Activated CD4-positive, alpha-beta T cell treated with anti-CD3 and anti-CD28 coated beads for 1 hour (primary cell): Measurements from ENCODE around the gene GPR35.

Experiments
- DNase-seq: peaks from one replicate; pipeline ENCODE4 v3.0.0-alpha.2; 2020

GPR35 gene, protein sequence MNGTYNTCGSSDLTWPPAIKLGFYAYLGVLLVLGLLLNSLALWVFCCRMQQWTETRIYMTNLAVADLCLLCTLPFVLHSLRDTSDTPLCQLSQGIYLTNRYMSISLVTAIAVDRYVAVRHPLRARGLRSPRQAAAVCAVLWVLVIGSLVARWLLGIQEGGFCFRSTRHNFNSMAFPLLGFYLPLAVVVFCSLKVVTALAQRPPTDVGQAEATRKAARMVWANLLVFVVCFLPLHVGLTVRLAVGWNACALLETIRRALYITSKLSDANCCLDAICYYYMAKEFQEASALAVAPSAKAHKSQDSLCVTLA

DNA sequence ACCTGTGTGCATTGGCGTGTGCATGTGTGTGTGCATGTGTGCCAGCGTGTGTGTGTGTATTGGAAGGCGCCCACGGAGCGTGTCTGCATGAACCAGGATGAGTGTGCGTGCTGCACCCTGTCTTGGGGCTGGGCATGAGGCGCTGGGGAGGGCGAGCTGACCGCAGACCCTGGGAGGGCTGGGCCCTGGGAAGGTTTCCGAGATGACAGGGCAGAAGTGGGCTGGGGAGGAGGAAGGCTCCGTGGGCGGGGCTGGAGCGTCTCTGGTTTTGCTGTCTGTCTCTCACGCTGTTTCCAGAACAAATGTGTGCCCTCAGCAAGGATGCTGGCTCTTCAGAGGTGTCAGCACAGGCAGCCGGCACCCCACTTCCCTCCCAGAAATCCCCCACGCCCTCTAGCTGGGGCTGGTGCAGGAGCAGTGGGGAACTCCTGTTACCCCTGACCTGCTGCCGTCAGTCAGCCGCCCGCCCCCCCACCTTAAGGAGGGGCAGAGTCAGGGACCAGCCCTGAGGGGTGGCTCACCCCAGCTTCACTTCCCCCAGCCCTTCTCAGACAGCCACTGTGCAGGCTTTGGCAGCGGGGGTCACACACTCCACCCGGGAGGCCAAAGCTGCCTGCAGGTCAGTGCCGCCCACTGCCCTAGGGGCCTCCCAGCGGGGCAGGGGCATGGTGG is at the start of gene GPR35:
Gene GPR35 (plus strand): TSS at position 531 of the 672 bp plus-strand sequence. CDS start 4,473 bp downstream, outside the sequence.
- DNase-seq, result peak; percentile 52

DNA sequence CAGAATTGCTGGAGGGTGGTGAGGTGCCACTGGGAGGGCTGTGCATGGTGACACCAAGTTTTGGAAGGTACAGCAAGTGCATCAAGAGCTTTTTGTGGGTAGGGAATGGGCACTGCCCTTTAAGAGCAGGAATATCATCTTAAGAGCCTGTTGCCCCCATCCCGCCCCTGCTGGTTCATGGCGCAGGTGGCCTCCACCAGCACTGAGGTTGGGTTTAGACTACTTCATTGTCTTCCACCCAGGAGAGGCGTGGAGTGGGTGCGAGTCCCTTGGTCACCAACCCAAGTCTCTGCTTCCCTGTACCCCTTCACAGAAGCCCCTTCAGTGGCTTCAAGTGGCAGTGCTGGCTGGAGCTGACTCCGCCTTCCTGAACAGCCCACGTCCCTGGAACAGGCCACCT is 49.2 kb upstream of the GPR35 start:
- no peak for DNase-seq

DNA sequence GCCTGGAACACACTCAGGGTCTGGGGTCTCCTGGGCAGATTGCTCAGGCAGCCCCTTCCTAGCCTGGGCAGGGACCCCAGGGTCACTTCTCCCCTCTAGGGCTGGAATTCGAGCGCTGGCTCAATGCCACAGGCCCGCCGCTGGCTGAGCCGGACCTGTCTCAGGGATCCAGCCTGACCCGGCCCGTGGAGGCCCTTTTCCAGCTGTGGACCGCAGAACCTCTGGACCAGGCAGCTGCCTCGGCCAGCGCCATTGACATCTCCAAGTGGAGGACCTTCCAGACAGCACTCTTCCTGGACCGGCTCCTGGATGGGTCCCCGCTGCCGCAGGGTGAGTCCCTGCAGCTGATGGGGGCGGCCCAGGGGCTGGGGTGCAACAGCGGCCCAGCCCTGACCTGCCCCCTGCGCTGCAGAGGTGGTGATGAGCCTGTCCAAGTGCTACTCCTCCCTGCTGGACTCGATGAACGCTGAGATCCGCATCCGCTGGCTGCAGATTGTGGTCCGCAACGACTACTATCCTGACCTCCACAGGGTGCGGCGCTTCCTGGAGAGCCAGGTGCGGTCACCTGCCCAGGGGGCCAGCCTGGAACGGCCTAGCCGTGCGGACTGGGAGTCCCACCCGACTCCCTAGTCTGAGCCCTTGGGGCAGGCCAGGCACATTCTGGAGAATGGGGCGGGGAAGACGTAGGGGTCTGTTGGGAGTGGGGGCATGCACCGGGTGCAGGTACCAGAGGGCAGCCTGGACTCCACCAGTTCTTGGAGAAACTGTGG is 48.7 kb upstream of the GPR35 start:
- no peak for DNase-seq

DNA sequence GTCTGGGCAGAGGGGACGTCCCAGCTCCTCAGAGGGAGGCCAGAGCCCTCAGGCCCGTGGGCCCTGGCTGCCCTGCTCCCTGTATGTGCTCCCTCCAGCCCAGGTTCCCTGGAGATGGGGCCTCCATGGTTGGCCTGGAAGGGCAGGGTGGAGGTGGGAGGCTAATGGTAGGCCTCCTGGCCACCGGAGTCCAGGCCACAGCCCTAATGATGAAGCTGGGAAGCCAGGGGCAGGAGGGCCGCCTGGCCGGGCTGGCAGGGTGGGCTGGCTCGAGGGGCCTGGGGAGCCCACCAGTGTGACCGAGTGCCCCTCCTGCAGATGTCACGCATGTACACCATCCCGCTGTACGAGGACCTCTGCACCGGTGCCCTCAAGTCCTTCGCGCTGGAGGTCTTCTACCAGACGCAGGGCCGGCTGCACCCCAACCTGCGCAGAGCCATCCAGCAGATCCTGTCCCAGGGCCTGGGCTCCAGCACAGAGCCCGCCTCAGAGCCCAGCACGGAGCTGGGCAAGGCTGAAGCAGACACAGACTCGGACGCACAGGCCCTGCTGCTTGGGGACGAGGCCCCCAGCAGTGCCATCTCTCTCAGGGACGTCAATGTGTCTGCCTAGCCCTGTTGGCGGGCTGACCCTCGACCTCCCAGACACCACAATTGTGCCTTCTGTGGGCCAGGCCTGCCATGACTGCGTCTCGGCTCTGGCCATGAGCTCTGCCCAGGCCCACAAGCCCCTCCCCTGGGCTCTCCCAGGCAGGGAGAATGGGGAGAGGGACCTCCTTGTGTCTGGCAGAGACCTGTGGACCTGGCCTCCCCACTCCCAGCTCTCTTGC is 47.8 kb upstream of the GPR35 start:
- no peak for DNase-seq

DNA sequence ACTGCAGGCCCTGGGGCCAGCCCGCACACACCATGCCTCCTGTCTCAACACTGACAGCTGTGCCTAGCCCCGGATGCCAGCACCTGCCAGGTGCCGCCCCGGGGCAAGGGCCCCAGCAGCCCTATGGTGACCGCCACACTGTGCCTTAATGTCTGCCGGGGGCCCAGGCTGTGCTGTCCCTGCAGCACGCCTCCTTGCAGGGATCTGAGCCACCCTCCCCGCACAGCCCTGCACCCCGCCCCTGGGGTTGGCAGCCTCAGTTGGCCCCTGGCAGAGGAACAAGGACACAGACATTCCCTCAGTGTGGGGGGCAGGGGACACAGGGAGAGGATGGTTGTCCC is 47.2 kb upstream of the GPR35 start:
- no peak for DNase-seq

DNA sequence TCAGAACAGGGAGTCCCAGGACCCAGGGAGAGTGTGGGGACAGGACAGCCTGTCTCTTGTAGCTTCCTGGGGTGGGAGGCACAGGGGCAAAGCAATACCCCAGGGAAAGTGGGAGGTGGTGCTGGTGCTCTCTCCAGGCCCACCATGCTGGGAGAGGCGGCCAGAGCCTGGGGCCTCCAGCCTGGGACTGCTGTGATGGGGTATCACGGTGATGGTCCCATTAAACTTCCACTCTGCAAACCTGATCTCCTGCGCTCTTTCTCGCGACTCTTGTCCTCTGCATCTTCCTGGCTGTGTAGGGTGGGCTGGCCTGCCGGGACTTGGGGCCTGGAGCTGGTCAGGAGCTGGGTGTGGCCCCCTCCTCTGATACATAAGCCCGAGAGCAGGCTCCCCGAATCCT is 46.8 kb upstream of the GPR35 start:
- no peak for DNase-seq

DNA sequence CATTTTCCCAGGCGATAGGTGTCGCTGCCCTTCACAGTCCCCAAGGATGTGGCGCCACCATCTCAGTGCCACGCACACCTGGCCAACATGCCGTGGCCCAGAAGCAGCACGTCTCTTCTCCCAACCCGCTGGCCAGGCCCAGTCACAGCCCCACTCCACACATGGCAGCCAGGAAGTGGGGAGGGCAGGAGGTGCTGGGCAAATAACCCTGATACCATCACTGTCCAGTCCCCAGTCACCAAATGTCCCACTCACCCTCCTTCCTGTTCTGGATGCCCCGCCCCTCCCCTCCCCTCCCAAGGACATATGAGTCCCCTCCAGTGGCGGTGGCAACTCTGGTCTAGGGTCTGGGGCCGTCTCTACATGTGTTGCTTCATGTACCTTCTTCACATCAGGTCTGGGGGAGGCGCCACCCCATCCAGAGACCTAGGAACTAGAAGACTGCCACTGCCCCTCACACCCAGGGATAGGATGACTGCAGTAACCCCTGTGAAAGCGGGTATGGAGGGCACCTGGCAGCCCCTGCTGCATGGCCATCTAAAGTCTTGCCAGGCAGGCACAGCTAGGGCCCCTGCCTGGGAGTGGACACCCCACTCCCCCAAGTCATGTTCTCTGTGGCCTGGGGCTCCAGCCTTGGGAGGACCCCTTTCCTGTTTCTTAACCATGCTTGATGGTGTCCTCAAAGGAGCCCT is 46.1 kb upstream of the GPR35 start:
- no peak for DNase-seq

DNA sequence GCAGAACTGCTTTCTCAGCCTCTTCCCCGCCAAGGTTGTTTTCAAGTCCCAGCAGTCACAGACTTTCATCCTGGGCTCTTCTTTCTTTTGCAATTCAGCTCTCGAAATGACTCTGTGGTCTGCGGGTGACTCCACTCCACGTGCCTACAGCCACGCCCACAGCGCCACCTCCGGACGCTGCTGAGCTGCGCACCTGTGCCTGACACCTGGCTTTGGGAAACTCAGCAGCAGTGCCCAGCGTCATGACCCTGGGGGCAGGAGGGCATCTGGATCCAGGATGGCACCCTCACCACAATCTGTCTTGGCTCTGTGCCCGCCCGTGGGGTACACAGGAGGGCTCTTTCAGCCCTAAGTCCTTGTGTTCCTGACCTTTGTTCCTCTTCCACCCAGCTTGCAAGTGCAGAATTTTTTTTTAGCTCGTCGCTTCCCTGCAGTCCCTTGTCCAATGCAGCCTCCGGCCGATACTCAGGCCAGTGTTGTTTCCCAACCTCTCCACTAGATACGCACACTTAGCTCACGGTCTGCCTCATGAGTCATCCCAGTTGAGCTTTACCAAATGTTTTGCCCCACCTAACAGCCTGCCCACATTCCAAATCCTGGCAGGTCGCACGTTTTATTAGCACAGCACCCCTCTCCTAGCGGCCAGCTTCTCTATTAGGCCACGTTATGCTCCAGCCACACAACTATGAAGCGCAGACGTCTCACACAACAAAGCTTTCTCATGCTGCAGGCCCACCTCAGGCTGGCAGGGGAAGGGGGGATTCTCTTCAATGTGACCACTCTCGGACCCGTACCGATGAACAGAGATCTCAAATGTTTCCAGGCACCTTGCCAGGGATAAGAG is 45.3 kb upstream of the GPR35 start:
- peak; percentile 65 for DNase-seq

DNA sequence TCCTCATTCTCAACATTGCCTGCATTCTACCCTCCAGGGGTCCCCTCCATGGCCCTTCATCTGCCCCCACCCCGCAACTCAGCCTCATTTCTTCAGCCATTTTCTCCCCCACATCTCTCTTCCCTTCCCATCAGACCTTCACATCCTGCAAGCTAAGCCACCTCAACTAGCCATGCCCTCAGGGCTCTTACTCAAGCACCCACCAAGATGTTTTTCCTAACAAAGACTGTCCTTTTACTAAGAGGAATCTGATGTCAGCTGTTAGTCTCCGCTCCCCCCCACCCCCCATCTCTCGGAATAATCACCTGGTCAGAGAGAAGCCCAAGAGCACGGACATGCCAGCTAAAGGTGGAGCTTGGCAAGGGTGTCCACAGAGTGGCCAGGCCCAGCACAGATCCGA is 43.5 kb upstream of the GPR35 start:
- DNase-seq, result no peak

DNA sequence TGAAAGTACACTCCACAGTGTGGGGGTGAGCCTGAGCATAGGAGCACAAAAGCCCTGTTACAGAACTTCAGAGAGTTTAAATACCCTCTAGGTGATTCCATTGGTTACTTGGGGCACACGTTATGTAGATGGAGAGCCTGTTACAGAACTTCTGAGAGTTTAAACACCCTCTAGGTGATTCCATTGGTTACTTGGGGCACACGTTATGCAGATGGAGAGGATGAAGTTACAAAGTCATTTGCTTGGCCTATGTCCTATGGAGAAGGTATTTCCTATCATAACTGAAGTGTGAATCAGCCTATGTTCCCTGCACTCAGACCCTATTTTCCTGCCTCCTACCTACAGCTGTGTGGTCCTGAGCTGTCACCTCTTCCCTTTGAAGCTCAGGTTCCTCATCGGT is 42.5 kb upstream of the GPR35 start:
- DNase-seq, result no peak

DNA sequence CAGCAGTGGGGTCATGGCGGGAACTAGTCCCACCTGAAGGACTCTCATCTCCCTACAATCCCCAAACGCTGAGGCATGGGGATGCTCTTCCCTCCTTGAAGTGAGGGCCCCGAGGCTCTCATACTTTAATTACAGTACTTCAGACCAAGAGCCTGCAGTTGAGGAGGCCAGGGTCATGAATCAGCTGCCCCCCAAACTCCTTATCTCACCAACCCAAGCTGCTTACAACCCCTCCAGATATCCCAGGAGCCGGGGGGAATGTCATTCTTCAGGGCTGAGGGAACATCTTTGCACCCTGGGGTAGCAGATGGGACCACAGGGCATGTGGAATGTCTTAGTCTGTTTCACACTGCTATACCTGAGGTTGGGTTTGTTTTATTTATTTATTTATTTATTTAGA is 41.5 kb upstream of the GPR35 start:
- DNase-seq, result no peak

DNA sequence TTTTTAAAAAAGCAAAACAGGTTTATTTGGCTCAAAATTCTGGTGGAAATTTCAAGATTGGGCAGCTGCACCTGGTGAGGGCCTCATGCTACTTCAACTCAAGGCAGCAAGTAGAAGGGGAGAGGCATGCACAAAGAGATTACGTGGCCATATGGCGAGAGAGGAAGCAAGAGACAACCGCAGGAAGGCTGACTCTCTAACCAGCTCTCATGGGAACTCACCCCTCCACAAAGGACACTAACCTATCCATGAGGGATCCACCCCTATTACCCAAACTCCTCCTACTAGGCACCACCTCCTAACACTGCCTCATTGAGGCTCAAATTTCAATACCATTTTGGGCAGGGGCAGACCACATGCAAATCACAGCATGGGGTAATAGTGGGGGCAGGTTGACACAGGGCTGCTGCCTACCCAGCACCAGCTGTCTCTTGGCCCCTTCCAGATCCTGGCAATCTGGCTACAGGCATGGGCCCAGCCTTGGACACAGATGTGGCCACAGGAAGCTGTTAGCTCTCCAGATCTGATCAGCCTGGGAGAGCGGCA is 40.7 kb upstream of the GPR35 start:
- no peak for DNase-seq

DNA sequence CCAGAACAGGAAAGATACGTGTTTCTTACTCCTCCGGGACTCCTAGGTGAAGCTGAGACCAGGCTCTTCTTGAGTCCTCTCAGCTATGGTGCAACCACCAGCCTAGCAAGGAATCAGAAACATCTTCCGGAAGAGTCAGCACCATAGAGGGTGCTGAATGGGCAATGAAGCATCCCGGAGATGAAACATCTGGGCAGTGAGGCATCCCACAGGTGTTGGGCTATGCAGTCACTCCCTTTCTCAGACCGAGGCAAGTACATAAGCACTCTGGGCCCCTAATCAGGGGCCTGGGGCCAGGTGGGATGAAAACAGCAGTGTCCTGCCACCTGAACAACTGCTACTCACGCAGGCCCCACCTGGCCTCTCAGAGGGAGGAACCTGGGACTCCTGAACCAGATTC is 40.2 kb upstream of the GPR35 start:
- DNase-seq, result no peak

DNA sequence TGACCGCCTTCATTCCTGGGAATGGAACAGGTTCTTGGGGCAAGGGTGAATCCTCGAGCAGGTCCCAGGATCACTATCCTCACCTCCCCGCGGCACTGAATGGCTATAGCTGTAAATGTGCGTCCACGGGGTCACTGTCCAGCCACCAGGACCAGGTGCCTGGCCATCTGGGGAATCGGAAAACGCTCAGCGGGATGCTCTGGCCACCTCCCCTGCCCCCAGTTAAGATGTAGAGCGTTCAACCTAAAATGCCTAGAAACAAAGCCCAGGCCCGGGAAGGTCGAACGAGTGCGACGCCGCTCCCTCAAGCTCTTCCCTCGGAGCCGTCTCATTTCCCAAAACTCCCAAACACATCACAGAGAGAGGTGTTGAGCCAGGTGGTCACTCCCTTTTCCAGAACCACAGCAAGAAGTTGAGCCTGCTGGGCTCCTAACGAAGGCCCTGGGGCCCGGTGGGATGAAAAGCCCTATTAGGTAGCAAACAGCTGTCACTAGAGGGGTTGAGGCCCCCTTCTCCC is 39.5 kb upstream of the GPR35 start:
- DNase-seq, result no peak

DNA sequence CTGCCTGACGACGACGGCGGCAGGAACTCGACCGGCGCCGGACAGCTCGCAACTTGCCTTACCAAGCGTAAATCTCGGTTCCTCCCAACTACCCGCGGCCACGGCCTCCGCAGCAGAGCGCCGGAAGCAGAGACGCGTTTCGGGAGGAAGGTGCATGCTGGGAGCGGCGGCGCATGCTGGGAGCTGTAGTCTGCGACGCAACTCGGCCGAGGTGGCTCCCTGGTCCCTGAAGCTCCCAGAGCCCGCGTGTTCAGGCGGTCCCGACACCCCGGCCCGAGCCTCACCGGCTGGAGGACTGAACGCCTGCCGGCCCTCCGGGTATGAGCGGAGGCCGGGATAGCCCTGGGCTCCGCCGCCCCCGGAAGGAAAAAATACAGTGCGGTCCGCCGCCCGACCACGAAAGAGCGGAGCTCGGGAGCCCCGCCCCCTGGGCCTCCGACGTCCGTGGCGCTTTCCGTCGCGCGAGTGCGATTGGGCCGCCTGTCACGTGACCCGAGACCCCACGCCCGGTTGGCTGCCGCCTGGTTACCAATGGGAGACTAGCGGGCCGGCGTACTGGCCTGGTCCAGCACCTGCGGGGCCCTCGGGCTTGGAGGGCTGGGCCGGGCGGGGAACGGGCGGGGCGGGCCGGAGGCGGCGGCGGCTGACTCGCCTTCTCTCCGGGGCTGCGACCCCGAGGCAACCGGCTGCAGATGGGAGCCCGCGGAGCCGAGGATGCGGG is 38.9 kb upstream of the GPR35 start, which contains the start of gene CAPN10:
Gene CAPN10 (plus strand): TSS at position 537 of the 721 bp plus-strand sequence. CDS start 178 bp downstream, at position 715.
- DNase-seq, result peak; percentile 93

DNA sequence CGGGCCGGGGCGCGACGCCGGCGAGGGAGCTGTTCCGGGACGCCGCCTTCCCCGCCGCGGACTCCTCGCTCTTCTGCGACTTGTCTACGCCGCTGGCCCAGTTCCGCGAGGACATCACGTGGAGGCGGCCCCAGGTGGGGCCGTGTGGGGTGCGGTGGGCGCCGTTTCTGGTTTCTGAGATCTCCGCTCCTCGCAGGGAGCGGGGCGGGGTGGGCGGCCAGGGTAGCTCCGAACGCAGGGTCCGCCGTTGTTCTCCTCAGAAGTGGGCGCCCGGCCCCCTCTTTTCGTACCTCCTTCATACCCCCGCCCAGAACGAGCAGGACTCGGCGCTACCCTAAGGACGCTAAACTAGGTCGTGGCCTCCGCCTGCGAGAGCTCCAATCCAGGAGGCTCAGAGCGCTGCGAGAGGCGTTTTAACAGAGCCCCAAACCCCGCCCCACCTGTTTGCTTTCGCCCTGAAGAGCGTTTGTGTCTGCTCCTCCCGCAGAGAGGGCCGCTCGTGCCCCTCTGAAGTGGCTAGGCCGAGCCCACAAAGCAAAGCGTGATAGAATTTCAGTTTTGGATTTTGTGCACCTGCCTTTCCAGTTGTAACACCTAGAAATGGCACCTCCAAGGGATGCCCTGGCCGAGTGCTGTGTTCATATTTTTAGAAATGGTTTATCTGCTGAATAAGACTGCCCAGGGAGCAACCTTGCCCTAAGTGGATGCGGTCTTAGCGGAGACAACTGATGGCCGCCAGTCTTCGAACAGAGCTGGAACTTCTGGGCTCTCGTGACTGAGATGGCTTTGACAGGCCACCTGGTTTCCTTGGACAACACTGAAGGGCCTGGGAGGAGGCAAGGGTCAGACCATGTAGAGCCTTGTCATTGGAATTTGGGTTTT is 38.1 kb upstream of the GPR35 start:
- peak; percentile 34 for DNase-seq

DNA sequence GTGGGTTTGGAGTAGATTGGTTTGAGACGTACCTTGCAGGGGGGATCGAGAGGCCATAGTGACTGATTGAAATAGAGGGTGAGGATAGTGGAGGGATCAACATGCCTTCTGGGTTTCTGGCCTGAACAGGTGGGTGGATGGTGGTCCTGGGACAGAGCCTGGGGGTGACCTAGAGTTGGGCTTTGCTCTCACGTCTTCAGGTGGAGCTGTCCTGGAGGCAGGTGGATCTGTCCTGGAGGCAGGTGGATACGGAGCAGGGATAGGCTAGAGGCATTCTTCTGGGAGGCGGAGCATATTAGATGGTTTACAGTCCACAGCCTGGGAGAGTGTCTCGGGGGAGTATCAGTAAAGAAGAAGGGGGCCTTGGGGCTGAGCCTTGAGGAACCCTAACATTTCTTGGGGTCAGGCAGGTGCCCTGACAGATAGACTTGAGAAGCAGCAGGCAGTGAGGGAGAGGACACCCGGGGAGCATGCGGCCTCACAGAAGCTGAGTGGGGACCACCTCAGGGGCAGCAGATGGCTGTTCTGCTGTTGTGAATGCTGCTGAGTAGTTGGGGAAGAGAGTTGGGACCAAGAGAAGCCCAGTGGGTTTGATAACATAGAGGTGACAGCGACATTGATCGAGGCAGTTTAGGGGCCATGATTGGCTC is 37.1 kb upstream of the GPR35 start:
- DNase-seq, result no peak

DNA sequence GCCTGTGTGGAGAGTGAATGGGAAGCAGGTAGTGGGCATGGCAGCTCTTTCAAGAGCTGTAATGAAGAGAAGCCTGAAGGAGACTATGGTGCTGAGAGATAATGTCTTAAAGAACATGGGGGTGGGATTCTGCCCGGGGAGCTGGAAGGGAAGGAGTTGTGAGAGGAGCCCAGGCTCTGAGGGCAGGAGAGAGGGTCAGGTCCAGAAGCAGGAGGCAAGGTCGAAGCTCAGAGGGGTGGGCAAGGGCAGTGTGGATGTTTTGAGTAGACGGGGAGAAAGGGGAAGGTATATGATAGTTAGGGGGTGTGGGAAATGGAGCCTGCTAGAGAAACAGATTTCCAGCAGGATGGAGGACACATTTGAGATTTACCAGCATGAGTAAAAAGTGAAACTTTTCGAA is 36.6 kb upstream of the GPR35 start:
- no peak for DNase-seq

DNA sequence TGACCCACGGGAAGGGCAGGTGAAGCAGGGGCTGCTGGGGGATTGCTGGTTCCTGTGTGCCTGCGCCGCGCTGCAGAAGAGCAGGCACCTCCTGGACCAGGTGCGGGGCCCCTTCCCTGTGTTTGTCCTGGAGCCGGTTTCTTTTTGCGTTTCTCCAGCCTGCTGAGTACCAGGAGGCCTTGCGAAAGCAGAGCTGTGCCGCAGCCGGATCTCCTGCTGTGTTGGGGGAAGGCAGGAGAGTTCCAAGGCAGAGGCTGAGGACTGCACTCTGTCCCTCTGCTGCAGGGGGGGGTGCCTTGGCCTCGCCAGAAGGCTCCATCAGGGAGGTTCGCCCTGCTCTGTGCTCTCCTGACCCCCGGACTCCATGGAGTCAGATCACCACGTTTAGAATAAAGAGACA is 35.9 kb upstream of the GPR35 start:
- no peak for DNase-seq
